CD4-positive, alpha-beta T cell treated with Interleukin-12 subunit alpha and Interleukin-12 subunit beta, for 1 hour (primary cell): ENCODE results near the gene CORT.
"Not testable (repeated sequence)": the region's sequence is repeated elsewhere in the genome, so short reads cannot be mapped to it uniquely, and the experiment has no call there.

ENCODE experiments used
- DNase-seq: peaks from one replicate; pipeline ENCODE4 v3.0.0-alpha.2; 2020

Gene CORT

GRCh38 chr1:10440305-10440704 lies 9.5 kb upstream of the CORT start:
- DNase-seq, result no peak

DNA sequence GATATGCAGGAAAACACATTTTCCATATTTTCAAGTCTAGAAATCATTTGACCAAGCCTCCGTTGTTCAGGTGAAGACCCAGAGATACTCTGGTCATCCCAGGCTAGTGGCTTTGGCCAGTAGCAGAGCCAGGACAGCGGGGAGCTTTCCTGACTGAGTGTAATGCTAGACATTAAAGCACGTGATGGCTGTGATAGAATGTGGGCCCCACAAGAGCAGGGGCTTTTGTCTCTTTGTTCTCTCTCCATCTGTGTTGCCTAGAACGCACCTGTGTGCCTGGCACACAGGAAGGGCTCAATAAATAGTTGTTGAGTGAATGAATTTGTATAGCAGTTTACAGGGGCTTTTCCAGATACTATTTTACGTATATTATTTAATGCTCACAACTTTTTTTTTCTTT lies 9.0 kb upstream of the CORT start:
- DNase-seq, result no peak

DNA sequence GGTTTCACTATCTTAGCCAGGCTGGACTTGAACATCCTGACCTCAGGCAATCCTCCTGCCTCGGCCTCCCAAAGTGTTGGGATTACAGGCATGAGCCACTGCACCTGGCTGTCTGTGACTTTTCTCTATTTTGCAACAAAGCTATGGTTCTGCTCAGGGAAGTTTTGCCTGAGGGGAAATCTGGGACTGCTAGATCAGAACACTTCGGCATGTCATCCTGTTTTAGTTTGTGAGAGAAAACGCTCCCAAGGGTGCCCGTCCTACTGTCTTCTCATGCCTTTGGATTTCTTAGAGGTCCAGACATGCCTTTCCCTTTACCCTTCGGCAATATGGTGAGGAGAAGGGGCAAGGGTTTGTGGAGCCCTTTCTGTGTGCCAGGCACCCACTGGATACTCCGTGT lies 5.6 kb upstream of the CORT start:
- no peak for DNase-seq

DNA sequence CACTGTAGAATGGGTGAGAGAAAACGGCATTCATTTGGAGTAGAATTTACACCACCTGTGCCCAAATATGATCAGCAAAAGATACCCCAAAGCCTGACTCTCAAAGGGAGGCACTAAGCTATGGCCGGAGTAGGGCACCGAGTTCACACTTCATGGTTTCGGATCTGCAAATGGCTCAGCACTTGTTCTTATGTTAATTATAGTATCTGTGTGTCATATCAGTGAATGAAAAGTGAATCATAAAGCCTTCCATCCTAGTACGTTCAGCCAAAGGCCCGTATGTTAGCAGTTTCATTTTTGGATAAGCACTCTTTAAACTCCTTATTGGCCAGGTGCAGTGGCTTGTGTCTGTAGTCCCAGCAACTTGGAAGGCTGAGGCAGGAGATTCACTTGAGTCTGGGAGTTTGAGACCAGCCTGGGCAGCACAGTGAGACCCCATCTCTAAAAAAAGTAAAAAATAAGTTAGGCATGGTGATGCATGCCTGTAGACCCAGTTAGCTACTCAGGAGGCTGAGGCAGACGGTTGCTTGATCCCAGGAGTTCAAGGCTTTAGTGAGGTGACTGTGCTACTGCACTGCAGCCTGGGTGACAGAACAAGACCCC lies 4.9 kb upstream of the CORT start:
- DNase-seq, result no peak

- DNase-seq, result no peak
Observed at GRCh38 chr1:10446790-10447422, 2.9 kb upstream of the CORT start.

DNA sequence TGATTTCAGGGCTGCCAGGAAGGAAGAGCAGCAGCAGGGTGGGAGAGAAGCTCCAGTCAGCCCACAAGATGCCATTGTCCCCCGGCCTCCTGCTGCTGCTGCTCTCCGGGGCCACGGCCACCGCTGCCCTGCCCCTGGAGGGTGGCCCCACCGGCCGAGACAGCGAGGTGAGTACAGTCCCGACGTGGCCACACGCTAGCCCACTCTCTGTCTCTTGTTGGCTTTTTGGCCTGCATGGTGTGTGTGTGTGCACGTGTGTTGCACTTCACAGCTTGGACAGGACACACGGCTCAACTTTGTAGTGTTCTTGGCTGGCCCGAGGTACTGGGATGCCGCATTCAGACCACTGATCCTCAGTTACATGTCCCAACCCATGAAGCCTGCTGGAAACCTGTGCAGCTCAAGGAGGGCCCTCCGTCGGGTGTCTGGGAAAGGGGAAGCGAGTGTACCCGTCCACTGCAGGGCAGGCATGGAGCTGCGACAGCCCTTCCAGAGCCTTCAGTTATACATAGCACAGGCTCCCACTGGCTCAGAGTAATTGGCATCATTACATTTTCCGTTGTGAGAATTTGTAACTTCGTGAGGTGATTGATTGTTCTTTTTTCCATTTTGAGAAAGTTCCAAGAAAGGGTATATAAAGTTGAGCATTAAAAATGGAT lies 454 bp downstream of the CORT start:
- no peak for DNase-seq

DNA sequence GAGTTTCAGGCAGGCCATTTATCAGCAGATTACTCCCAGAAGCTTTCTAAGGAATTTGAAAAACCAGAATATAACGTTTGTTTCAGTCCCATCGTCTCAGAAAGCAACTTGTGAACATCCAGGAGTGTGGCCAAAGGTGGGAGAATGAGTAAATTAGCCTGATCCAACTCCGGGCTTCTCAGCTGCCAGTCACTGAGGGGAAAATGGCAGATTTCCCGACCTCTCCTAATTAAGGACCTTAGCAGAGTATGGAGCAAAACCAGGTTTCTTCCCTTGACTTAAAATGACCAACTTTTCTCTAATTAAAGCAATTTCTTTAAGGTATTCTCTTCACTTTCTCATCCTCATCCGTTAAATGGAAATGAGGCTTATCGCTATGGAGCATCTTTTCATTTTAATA lies 1.0 kb downstream of the CORT start:
- no peak for DNase-seq

DNA sequence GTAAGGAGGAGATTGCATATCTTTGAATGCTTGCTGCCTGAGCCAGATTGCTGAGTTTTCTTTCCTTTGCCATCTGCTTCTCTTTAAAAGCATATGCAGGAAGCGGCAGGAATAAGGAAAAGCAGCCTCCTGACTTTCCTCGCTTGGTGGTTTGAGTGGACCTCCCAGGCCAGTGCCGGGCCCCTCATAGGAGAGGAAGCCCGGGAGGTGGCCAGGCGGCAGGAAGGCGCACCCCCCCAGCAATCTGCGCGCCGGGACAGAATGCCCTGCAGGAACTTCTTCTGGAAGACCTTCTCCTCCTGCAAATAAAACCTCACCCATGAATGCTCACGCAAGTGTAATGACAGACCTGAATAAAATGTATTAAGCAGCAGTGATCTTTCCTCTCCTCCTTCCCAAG lies 1.5 kb downstream of the CORT start:
- DNase-seq, result no peak

DNA sequence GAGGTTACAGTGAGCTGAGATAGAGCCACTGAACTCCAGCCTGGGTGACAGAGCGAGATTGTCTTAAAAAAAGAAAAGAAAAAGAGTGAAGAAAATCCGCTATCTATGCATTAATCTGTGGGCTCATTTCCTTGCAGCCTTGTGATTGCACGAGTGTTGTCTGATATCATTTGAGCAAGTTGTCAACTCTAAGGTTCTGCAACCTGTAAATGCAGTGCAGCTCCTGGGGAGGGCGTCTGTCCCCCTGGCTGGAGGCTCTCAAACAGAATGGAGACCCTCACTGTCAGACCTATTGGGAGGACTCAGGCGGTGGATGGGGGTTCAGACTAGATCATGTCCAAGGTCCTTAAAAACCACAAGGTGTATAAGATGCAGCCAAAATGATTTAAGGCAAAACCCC lies 6.2 kb downstream of the CORT start:
- DNase-seq, result no peak

DNA sequence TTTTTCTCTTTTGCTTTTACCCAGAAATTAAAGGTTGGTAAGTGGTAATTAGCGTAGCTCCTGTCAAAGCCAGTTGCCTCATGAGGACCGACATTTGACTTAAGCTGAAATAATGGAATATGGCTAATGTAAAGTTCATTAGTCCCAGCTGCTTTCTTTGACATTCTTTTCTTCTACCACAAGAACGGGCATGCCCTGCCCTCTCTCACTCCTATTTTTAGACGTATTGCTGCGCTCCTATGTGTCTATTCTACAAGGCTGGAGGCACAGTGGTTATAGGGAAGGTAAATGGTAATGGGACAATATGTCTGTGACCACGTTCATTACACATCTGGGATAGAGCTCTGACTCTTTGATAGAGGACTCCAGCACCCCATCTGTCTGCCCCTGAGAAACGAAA lies 6.8 kb downstream of the CORT start:
- no peak for DNase-seq

DNA sequence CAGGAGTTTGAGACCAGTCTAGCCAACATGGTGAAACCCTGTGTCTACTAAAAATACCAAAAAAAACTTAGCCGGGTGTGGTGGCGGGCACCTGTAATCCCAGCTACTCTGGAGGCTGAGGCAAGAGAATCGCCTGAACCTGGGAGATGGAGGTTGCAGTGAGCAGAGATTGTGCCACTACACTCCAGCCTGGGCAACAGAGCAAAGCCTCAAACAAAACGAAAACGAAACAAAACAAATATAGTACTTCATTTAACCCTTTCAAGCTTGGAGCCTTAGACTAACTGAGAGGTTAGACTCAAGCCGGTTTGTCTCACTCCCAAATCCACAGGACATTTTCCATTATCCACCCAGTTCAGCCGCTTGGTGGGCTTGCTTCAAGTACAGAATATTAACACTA lies 7.6 kb downstream of the CORT start:
- not testable (repeated sequence) for DNase-seq

- DNase-seq, result no peak
Observed at GRCh38 chr1:10457875-10458274, 8.0 kb downstream of the CORT start.

DNA sequence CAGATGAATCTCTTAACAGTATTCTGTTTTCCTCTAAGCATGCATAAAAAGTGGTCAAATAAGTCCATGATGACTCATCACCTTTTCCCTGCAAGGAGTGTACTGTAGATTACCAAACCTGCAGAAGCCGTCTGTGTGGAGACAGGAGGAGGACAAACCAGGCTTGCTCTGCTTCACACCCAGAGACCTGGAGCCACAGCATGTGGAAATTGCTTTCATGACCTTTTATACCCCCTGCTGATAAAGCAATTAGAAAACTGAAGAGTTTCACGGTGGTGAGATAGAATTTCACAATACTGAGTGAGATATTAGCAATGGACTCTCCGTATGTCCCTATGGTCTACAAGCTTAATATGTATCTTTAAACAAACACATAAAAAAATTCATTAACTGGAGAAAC lies 9.4 kb downstream of the CORT start:
- DNase-seq, result no peak

DNA sequence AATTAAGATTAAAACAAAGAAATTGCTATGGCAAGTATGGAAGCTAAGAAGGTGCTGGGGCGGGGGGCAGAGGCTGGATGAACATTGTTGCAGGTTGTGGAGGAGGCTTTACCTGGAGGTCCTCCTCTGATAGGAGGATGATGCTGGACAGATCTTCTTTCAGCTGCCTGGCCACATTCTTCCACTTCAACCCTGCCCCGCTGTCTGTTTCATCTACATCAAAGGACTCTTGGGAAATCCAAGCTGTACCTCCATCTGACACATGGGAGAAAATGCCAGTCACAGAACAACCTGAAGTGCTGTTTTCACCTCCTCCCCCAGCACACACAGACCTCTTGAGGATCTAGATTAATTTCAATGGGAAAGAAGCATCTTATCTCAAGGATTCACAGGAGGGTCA lies 17.2 kb downstream of the CORT start:
- no peak for DNase-seq

DNA sequence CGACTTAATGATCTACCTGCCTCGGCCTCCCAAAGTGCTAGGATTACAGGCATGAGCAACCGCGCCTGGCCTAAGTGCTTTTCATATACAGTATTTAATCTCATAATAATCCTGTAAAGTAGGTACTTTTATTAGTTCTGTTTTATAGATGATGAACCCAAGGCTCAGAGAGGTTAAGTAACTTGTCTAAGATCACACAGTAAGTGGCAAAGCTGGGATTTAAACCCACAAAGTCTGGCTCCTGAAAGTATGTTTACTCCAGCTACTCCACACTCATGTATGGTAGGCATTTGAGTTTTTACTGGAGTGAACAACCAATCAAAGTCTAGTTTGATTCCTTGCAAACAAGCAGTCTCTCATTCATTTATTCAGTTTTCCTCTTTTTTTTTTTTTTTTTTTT lies 20.2 kb downstream of the CORT start:
- DNase-seq, result no peak

- DNase-seq, result no peak
Observed at GRCh38 chr1:10471411-10472219, 21.8 kb downstream of the CORT start.

DNA sequence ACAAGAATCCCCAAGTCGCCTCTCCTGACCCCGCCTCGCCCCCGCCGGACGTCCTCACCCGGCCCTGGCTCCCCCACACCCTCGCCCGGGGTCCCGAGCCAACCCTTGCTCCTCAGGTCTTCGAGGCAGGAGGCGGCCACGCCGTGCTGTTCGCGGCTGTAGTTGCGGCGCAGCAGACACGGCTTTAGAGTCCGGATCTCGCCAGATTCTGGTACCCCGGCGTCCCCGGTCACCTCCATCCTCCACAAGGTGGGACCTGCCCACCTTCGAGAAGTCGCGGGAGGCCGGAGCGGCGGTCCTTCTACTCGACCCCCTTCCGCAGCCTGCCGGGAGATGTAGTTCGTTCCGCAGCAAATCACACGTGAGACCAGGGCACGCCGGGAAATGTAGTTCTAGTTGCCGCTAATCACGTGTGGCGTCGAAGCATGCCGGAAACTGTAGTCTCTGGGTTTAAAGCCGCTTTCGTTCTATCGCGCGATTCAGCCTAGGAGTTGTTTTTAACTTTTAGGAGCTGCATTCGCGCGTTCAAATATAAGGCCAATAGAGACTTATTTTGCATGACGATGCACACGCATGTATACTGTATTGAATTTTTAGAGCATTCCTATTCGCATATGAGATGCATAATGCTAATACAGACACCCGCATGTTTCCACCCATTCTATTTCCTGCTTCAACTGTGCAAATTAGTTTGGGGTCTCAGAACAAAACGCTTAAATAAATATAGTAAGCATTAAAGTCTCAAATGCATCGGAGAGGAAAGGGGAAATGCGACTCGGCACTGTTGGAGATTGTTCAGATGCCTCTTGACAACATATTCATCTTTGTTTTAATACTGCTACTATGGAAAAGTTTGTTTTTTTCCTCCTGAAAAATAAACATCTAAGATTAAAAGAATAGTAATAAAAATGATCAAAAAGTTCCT lies 22.7 kb downstream of the CORT start, which contains the start of gene DFFA:
Gene DFFA (minus strand): TSS at position 310 of the 925 bp plus-strand sequence. CDS start 71 bp downstream, at position 239.
- DNase-seq, result peak; percentile 93

GRCh38 chr1:10473145-10473765 lies 23.4 kb downstream of the CORT start:
- DNase-seq, result no peak

DNA sequence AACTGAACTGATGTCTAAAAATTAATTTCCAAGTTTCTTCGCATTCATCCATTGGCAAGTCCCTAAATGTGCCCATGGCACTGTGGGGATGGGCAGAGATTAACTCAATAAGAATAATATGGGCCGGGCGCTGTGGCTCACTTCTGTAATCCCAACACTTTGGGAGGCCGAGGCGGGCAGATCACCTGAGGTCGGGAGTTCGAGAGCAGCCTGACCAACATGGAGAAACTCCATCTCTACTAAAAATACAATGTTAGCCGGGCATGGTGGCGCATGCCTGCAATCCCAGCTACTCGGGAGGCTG lies 24.4 kb downstream of the CORT start:
- DNase-seq, result not testable (repeated sequence)

GRCh38 chr1:10474613-10475507 lies 25.0 kb downstream of the CORT start, which contains the start of gene PEX14:
PEX14 (plus strand) TSS chr1:10474950; CDS start chr1:10474967, 17 bp downstream.
- DNase-seq, result peak; percentile 87

GRCh38 chr1:10475510-10475909 lies 25.7 kb downstream of the CORT start:
- no peak for DNase-seq
